ENCODE data around the gene DNAJC7.

Gene DNAJC7
- 91.8 to 157 (median 117) reads per million in 3 experiments for total RNA-seq

- peak; percentile 86 for DNase-seq
These were observed at the start of gene DNAJC7 for GRCh38 chr17:42016941-42017865. TSS of gene DNAJC7 (minus strand) at chr17:42017439. CDS start at chr17:42017416, 23 bp downstream.

- DNase-seq, result no peak
These were observed 48.0 kb upstream of the DNAJC7 start for GRCh38 chr17:42065201-42065600.

- DNase-seq, result no peak
These were observed 45.4 kb upstream of the DNAJC7 start for GRCh38 chr17:42062681-42063080.

GRCh38 chr17:42061646-42062487 lies 44.6 kb upstream of the DNAJC7 start:
- no peak for DNase-seq

GRCh38 chr17:42060231-42060630 lies 43.0 kb upstream of the DNAJC7 start:
- no peak for DNase-seq

- no peak for DNase-seq
These were observed 42.6 kb upstream of the DNAJC7 start for GRCh38 chr17:42059815-42060214.

GRCh38 chr17:42058063-42058462 lies 40.8 kb upstream of the DNAJC7 start:
- DNase-seq, result no peak

GRCh38 chr17:42056635-42057034 lies 39.4 kb upstream of the DNAJC7 start:
- no peak for DNase-seq

GRCh38 chr17:42055496-42055895 lies 38.3 kb upstream of the DNAJC7 start:
- DNase-seq, result no peak

- no peak for DNase-seq
These were observed 37.8 kb upstream of the DNAJC7 start for GRCh38 chr17:42055027-42055426.

- no peak for DNase-seq
These were observed 36.7 kb upstream of the DNAJC7 start for GRCh38 chr17:42053731-42054500.

- no peak for DNase-seq
These were observed 35.2 kb upstream of the DNAJC7 start for GRCh38 chr17:42052346-42052877.

GRCh38 chr17:42051645-42052044 lies 34.4 kb upstream of the DNAJC7 start:
- DNase-seq, result no peak

- DNase-seq, result no peak
These were observed 33.8 kb upstream of the DNAJC7 start for GRCh38 chr17:42051013-42051400.

GRCh38 chr17:42050393-42051012 lies 33.3 kb upstream of the DNAJC7 start, which contains the start of gene C17orf113:
TSS of gene C17orf113 (minus strand) at chr17:42050601. CDS start at chr17:42043376, 7,225 bp downstream.
- DNase-seq, result peak; percentile 13

GRCh38 chr17:42049834-42050392 lies 32.7 kb upstream of the DNAJC7 start:
- DNase-seq, result no peak

- no peak for DNase-seq
These were observed 30.1 kb upstream of the DNAJC7 start for GRCh38 chr17:42047343-42047742.

GRCh38 chr17:42045719-42046118 lies 28.5 kb upstream of the DNAJC7 start:
- DNase-seq, result no peak

- DNase-seq, result no peak
These were observed 25.5 kb upstream of the DNAJC7 start for GRCh38 chr17:42042598-42043319.

- DNase-seq, result no peak
These were observed 24.4 kb upstream of the DNAJC7 start for GRCh38 chr17:42041619-42042018.

GRCh38 chr17:42040818-42041217 lies 23.6 kb upstream of the DNAJC7 start:
- no peak for DNase-seq
